H4 (cell line): ENCODE data around the gene SND1. TPM values are rescaled to one million over a fixed set of nuclear protein-coding genes. Genes with fewer than 3 reads are reported as not detected.

Experiments used
- DNase-seq: peaks from one replicate; pipeline ENCODE4 v3.0.0-alpha.2; 2015; ENCODE audit warnings: low spot score
- total RNA-seq: library from RNA; depleted of rRNA; stranded (reverse); fragments of >200 nt; shearing (Covaris generic); gene quantifications from 2 replicates; pipeline ENCODE4 v1.2.3, GENCODE V29; 2014

Gene SND1
- total RNA-seq, 1 experiment from 2014 or later, result 153 TPM

DNA sequence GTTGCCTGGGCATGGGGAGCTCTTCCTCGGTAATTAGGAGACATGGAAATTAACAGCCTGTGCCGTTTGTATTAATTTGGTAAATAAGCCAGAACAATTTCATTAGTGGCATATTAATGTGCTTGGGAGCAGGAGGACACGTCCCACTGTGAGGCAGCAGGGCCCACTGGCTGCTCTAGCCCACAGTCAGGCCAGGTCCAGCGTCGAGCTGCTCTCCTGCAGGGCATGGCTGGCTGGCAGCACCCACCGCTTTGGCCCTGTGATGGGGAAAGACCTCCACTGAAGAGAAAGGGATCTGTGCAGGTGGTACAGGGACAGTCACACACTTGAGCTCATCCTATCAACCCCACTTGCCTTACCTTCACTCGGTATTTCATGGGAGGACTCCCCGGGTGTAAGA is 416.8 kb downstream of the SND1 start:
- no peak for DNase-seq

- DNase-seq, result no peak
Observed at GRCh38 chr7:128069373-128070364, 417.7 kb downstream of the SND1 start.

DNA sequence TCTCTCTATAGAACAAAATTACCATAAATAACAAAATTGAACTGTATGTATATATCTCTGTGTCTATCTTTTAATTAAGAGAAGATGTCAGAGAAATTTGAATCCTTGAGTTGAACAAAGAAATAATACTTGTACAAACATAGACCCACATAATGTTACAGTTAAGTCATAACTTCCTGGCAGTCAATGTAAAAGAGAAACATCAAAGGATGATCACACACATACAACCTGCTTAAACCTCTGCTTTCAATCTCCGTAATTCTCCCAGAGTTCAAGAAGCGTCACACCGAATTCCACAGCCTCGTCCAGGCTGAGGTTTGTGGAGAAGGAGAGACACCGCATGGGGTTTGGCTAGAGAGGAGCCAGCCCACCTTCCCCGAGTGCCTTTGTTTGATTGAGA is 419.4 kb downstream of the SND1 start:
- no peak for DNase-seq

- DNase-seq, result no peak
Observed at GRCh38 chr7:128071801-128072200, 419.8 kb downstream of the SND1 start.

DNA sequence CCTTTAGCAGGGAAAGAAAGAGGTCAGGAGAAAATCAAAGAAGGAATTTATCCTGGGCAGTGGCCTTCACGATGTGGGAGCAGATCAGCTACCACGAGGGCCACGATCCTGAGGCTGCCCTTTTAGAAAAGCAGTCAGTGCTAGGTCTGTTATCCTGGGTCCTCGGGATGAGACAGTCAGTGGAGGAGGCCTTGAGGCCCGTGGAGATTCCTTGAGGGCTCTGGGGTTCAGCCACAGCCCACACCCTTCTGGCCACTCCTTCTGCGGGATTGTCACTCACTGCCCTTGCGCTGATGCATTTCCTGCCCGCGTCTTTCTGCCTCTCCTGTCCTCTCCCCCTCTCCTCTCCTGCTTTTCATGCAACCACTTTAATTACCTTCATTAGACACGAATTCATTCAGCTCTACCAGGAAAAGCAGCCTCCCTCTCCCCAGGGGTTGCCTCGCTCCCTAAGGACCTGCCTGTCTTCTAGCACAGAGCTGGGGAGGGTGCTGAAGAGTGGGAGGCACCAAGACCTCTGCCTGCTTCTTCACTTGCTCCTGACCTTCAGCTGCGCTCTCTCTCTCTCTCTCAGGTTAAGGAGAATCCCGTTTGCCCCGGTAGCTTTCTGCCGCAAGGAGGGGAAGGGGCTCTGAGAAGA is 421.8 kb downstream of the SND1 start:
- no peak for DNase-seq

DNA sequence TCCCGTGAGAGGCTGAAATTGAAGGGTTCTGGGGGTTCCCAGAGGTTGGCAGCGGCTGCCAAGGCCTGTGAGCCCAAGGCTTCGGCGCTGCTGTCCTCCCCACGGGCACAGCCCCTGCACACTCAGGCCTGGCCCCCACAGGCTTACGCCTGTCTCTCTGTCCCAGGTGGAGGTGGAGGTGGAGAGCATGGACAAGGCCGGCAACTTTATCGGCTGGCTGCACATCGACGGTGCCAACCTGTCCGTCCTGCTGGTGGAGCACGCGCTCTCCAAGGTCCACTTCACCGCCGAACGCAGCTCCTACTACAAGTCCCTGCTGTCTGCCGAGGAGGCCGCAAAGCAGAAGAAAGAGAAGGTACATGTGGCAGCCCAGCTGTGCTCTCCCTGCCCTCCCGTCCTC is 422.3 kb downstream of the SND1 start:
- DNase-seq, result no peak

- no peak for DNase-seq
Observed at GRCh38 chr7:128074736-128075135, 422.7 kb downstream of the SND1 start.

GRCh38 chr7:128075242-128076095 is 423.5 kb downstream of the SND1 start:
- no peak for DNase-seq

DNA sequence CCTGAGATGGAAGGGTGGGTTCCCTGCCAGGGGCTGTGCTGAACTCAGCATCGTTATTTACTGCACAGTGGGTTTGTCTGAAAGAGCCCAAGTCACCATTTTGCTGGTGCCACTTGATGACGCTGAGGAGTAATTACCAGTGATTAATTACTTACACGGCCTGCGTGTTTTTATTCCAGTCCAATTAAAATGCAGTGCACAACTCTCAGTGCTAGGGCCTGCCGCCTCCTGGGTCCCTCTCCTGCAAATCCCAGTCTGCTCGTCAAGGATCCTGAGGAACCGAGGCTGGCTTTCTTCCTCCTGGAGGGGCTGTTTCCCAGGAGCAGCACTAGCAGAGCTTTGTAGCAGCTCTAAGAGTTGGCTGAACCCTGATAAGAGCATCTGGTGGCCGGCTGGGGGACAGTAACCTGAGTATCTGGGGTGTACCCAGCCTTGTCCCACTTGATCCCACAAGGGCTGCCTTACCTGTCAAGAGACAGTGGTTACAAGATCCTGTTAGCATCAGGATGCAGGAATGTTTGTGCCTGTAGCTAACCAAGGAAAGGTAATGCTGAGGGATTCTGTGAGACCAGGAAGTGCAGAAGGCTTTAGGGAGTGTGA is 424.3 kb downstream of the SND1 start:
- DNase-seq, result no peak

GRCh38 chr7:128076796-128077271 is 424.8 kb downstream of the SND1 start:
- DNase-seq, result no peak

- DNase-seq, result no peak
Observed at GRCh38 chr7:128078309-128078708, 426.3 kb downstream of the SND1 start.

GRCh38 chr7:128080169-128080568 is 428.2 kb downstream of the SND1 start:
- DNase-seq, result no peak

GRCh38 chr7:128081351-128081750 is 429.4 kb downstream of the SND1 start:
- DNase-seq, result no peak

- DNase-seq, result no peak
Observed at GRCh38 chr7:128081808-128082207, 429.8 kb downstream of the SND1 start.

DNA sequence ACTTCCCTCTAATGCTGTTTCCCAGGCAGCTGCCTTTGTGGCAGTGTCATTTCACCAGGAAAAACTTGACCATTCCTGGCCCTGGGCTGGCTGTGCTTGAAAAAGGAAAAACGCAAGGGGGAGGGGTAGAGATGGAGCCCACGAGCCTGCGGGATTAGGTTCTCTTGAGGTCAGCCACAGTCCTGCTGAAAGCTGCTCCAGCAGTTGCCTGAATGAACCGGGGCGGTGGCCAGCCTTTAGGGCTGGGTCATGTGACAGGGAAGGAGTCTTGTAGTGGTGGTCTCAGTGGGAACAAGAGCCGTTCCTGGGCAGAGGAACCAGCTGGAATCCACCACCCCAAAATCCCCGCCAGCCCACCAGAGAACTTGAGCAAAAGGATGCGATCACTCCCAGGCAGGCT is 430.4 kb downstream of the SND1 start:
- DNase-seq, result no peak

DNA sequence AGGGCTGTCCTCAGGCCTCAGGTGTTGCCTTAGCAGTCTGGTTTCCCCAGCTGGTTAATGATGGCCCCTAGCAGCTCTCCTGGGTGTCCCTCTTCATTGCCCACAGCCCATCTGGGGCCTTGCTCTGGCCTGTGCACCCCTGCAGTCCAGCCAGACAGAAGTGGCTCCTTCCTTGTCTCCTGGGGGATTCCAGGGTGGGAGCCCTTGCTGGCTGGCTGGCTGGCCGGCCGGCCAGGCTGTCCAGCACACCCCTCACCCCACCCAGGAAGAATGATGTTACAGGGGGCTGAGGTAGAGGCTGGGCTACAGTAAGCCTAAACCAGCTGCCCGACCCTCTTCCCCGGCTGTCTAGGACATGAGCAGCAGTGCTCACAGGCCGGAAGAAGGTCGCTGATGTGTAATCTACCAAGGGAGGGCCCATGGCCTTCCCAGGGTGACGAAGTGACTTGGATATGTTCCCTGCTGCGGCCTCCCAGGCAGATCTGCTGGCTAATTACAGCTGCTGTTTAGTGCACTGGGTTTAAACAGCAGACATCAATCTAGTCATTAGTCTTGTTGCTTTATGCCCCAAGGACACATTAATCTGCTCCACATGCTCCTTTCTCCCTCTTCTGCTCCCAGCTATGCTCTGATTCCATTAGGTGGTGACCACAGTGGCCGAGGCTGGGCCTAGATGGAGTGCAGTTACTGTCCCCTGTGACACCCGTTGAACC is 433.1 kb downstream of the SND1 start:
- DNase-seq, result no peak

GRCh38 chr7:128090492-128090891 is 438.5 kb downstream of the SND1 start:
- no peak for DNase-seq

- no peak for DNase-seq
Observed at GRCh38 chr7:128091106-128091505, 439.1 kb downstream of the SND1 start.

GRCh38 chr7:128092221-128092620 is 440.2 kb downstream of the SND1 start:
- DNase-seq, result no peak

DNA sequence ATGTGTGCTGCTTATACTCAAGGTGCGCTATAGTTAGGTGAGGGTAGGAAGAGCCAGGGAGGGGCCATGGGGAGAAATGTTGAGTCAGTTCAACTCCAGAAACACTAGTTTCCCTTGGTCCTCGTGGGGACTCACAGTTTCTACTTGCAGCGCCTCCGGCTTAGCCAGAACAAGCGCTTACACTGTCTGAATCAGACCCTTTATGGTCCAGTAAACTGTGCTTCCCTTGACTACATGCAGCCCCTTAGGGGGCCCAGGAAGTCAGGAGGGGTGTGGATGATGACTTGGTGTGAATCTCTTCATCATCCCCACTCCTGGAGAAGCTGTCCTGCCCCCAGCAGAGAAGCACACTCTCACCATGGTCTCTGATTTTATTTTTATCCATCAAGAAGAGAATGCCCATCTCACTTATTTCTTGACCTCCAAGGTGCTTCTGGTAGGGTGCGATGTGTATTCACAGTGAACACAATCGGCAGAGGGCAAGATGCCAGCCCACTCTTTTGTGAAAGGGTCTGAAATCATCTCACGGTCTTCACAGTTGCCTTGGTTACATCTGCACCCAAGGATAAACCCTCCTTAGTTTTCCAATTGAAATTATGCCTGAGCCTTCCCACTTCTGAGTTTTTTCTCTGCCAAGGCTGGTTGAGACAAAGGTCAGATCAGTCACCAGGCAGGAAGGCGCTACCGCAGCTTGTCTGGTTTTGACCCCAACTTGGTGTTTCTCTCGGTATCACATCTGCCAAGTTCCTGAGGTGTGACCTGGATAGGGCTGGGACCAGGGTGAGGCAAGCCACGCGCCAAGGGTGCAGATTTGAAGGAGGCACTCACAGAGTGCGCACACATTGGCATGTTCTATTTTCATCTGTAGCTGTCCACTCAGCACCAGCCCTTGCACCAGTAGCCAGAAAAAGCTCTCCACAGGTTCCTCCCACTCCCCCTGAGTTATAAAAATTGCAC is 441.9 kb downstream of the SND1 start:
- no peak for DNase-seq
